Breast epithelium (tissue), 3 donors: Measurements from ENCODE around the gene ETS2.

Experiments used
- POLR2A ChIP-seq: fragments of 450-650 bp; IDR thresholded peaks from one replicate; pipeline ENCODE4 v1.6.1; 2016; ENCODE audit warnings: antibody characterized with exemption, mild to moderate bottlenecking, moderate library complexity
- POLR2AphosphoS5 ChIP-seq, 3 donors: sonication (generic); formaldehyde crosslinking; IDR thresholded peaks; one replicate each; pipeline ENCODE4 v1.6.1; 2017; ENCODE audit warnings: antibody characterized with exemption in 3 of 3
- TF ChIP-seq, protein P1 (sequence below), 3 donors: fragments of 450-650 bp; IDR thresholded peaks; one replicate each; pipeline ENCODE4 v1.5.1; 2016 to 2017; ENCODE audit warnings: antibody characterized with exemption in 3 of 3, mild to moderate bottlenecking in 3 of 3, moderate library complexity in 3 of 3

DNA sequence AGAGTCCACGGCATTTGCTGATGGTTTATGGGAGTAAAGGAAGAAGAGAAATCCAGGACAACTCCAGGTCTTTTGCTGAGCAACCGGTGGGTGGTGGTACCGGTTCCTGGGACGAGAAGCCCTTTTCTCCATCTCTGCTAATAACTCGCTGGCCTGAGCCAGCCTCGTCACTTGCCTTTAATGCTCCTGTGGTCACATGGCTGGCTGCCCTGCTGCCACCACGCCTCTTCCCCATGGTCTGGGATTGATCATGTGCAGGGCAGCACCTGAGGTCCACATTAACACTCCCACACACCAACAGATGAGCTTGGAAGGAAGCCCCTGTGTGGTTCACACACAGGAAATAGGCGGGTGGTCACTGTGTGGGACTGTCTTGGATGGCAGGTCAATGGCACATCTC lies 10.3 kb upstream of the ETS2 start:
- TF ChIP-seq, protein P1, sequence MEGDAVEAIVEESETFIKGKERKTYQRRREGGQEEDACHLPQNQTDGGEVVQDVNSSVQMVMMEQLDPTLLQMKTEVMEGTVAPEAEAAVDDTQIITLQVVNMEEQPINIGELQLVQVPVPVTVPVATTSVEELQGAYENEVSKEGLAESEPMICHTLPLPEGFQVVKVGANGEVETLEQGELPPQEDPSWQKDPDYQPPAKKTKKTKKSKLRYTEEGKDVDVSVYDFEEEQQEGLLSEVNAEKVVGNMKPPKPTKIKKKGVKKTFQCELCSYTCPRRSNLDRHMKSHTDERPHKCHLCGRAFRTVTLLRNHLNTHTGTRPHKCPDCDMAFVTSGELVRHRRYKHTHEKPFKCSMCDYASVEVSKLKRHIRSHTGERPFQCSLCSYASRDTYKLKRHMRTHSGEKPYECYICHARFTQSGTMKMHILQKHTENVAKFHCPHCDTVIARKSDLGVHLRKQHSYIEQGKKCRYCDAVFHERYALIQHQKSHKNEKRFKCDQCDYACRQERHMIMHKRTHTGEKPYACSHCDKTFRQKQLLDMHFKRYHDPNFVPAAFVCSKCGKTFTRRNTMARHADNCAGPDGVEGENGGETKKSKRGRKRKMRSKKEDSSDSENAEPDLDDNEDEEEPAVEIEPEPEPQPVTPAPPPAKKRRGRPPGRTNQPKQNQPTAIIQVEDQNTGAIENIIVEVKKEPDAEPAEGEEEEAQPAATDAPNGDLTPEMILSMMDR (IDR thresholded peaks at IDR 0.05) = no peak
- TF ChIP-seq POLR2AphosphoS5 (IDR thresholded peaks at IDR 0.05) (no peak), POLR2A (no peak)
